Stimulated activated naive B cell treated with anti-CD40 and anti-IgM and Interleukin-4, amounts not matched to agents 10 μg/mL and 1 μg/mL and 100 μg/mL, for 72 hours (primary cell): ENCODE data around the gene ST8SIA5.

Source experiments
- ATAC-seq, 2 donors: fragments of 150-1000 bp; cut with Tn5 transposase; replicated peaks; 2 replicates each; pipeline ENCODE4 v1.10.0; 2021; ENCODE audit warnings: moderate library complexity in 1 of 2
- DNase-seq: peaks from one replicate; pipeline ENCODE4 v3.0.0; 2021
- H3K27ac Mint-ChIP-seq: one replicate; pipeline ENCODE4 v1.8.0; 2022; ENCODE audit warnings: mild to moderate bottlenecking, mixed read lengths
- H3K27me3 Mint-ChIP-seq, 2 donors: one replicate each; pipeline ENCODE4 v1.8.0; 2022; ENCODE audit warnings: mixed read lengths in 2 of 2
- H3K36me3 Mint-ChIP-seq, 2 donors: one replicate each; pipeline ENCODE4 v1.8.0; 2022; ENCODE audit warnings: mixed read lengths in 2 of 2, mild to moderate bottlenecking in 1 of 2
- H3K4me1 Mint-ChIP-seq, 2 donors: one replicate each; pipeline ENCODE4 v1.8.0; 2022; ENCODE audit warnings: mixed read lengths in 2 of 2, mild to moderate bottlenecking in 1 of 2
- H3K4me3 Mint-ChIP-seq, 2 donors: one replicate each; pipeline ENCODE4 v1.8.0; 2022; ENCODE audit warnings: mild to moderate bottlenecking in 2 of 2, mixed read lengths in 2 of 2, moderate library complexity in 1 of 2
- H3K9me3 Mint-ChIP-seq, 2 donors: one replicate each; pipeline ENCODE4 v1.8.0; 2022; ENCODE audit warnings: mixed read lengths in 2 of 2, mild to moderate bottlenecking in 1 of 2

Gene ST8SIA5

DNA sequence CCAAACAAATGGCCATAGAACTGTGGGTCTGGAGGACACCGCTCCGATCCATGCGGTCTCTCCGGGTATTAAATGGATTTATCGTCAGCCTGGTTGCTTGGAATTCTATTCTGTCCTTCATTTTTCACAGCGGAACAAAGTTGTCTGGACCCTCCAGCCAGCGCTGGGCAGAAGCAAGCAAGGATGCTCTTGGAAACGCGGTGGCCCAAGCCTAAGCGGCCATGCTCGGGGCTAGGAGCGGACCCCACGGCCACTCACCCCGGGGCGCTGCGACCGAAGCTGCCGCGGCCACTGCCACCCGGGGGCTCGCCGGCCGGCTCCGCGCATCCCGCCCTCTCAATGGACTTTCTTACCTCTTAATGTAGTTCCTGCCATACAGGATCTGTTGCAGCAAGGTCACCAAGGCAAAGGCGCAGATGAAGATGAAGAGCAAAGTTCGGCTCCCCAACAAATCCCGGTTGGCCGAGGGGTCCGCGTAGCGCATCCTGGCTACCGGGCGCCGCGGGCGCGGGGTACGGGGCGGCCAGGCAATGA lies 761 bp downstream of the ST8SIA5 start:
- ATAC-seq (no peak), DNase-seq (no peak)
- Mint-ChIP-seq H3K9me3 (no peaks in the 10 kb centered on the region), H3K27ac (no peak overlapping the region), H3K36me3 (no peaks in the 10 kb centered on the region), H3K27me3 (peaks cover 44 to 54% of the 10 kb centered on the region in 2 donors), H3K4me1 (peaks cover 21 to 36% of the 10 kb centered on the region in 2 donors), H3K4me3 (peak overlapping the region; percentile 66)

DNA sequence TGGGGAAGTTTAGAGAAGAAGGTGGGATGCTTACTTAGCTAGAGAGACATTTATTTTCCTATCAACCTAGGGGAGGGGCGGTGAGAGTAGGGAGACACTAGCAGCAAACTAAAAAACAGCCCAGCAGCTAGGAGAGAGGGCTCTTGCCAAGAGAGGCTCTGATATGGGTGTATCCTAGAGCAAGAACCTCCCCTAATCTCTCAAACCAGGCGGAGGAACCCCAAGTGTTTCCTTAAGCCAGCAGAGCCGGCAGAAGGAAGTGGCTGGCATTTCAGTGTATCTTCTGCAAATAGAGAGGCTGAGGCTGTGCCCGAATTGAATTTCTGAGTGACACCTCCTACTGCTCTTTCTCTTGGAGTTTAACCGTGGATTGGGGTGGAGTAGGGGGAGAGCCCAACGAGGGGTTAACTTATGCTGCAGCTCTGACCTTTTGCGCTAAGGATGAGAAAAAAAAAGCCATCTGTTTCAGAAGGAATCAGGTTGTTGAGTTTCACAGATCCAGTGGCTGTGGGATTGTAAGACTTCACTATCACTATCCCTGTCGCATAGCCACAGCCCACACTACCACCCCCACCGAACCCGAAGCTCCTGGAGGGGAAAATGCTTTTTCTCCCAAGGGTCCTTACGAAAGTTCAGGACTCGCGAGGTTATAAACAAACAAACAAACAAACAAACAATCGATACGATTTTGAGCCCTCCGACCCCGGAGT lies 1.4 kb downstream of the ST8SIA5 start:
- Mint-ChIP-seq H3K27me3 (peaks cover 45 to 54% of the 10 kb centered on the region in 2 donors), H3K9me3 (no peaks in the 10 kb centered on the region), H3K36me3 (no peaks in the 10 kb centered on the region), H3K4me1 (peaks cover 21 to 36% of the 10 kb centered on the region in 2 donors), H3K4me3 (peak overlapping the region; percentile 36 to 66), H3K27ac (no peak overlapping the region)
- DNase-seq: no peak
- ATAC-seq: peak in 1 of 2 donors; percentile 20

DNA sequence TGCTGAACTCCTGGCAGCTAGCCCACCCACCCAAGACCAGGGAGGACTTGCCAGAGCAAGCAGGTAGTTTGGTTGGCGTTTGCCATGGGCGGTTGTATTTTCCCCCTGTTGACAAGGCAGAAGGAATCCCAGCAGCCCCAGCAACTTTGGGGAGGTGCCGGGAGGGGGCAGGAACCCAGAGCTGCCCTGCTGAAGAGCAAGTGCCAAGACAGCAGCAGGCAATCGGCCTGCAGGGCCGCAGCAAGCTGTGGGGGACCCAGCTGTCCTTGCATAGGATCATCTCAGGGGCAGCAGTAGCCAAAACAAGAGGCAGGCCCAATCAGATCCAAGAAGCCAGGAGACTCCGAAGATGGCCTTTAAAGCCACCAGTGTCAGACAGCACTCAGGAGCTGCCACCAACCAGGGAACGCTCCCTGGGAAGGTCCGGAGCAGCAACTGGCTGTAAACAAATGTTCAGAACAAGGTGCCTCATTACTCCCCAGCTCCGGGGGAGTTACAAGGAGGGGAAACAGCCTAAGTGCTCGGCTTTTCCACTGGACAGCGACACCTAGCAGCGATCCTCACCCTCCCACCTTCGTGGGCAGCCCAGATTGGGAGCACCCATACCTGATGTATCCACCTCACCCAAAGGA lies 2.1 kb downstream of the ST8SIA5 start:
- H3K27ac Mint-ChIP-seq: no peak overlapping the region
- peaks cover 45 to 51% of the 10 kb centered on the region in 2 donors for H3K27me3 Mint-ChIP-seq
- no peaks in the 10 kb centered on the region for H3K36me3 Mint-ChIP-seq
- peak overlapping the region in 1 of 2 donors; percentile 6 for H3K4me3 Mint-ChIP-seq
- ATAC-seq (no peak), DNase-seq (no peak)
- no peaks in the 10 kb centered on the region for H3K9me3 Mint-ChIP-seq
- peaks cover 21 to 36% of the 10 kb centered on the region in 2 donors for H3K4me1 Mint-ChIP-seq

DNA sequence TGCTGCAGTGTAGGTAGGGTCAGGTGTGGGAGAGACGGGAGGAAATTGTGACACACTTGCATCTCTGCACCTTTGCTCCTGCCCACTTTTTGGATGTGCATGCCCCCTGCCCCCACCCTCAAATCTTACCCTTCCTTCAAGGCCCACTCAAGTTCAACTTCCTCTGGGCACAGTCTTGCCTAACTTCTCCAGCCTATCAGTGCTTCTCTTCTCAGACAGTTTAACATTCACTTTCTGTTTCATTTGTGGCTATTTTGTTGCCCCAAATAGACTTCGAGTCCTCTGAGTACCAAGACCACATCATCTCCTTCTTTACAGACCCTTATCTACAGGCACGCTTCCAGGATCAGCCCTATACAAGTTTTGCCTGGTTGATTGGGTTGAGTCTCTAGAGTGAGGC lies 2.7 kb downstream of the ST8SIA5 start:
- Mint-ChIP-seq H3K9me3 (no peaks in the 10 kb centered on the region), H3K4me1 (peaks cover 21 to 36% of the 10 kb centered on the region in 2 donors), H3K36me3 (no peaks in the 10 kb centered on the region), H3K27ac (no peak overlapping the region), H3K4me3 (no peak overlapping the region), H3K27me3 (peaks cover 39 to 47% of the 10 kb centered on the region in 2 donors)
- DNase-seq (no peak), ATAC-seq (peak; percentile 24 to 33)

DNA sequence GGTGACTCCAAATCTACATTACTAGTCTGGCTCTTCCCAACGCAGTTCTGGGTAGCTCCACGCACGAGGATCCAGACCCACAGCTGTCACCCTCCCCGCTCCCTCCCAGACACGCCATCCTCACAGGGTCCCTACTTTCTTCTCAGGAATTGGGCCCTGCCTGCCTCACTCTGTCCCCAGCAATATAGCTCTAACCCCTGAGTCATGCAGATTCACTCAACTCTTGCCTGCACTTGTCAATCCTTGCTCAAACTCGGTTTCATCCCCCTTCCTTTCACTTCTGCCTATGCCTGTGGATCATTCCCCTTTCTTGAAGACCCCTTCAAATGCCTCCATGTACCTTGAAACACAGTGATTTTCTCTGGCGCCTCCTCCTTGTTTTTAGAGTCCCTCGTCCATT lies 5.0 kb downstream of the ST8SIA5 start:
- no peaks in the 10 kb centered on the region for H3K9me3 Mint-ChIP-seq
- no peak overlapping the region for H3K27ac Mint-ChIP-seq
- peaks cover 22 to 27% of the 10 kb centered on the region in 2 donors for H3K27me3 Mint-ChIP-seq
- ATAC-seq: no peak
- no peak overlapping the region for H3K4me3 Mint-ChIP-seq
- H3K36me3 Mint-ChIP-seq: no peaks in the 10 kb centered on the region
- DNase-seq: no peak
- H3K4me1 Mint-ChIP-seq: peaks cover 14 to 23% of the 10 kb centered on the region in 2 donors

DNA sequence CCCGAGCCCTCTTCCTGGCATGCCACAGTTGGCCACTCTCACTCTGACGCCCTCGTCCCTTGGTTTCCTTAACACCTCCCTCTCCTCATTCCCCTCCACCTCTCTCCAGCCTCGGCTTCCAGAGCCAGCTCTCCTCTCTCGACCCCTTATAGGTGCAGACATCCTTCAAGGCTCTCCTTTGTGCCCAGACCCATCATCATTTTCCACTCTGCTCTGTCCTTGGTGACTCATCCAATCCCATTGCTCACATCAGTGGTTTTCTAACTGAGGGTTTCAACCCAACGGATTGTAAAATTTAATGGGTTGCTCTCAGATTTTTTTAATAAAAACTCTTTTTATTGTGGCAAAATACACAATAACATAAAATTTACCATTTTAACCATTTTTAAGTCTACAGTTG lies 6.2 kb downstream of the ST8SIA5 start:
- Mint-ChIP-seq H3K4me1 (peaks cover 10 to 16% of the 10 kb centered on the region in 2 donors), H3K9me3 (peaks cover 0 to 6% of the 10 kb centered on the region in 2 donors), H3K27ac (no peak overlapping the region), H3K4me3 (no peak overlapping the region), H3K27me3 (peaks cover 23% of the 10 kb centered on the region in 2 donors), H3K36me3 (no peaks in the 10 kb centered on the region)
- DNase-seq (no peak), ATAC-seq (no peak)

DNA sequence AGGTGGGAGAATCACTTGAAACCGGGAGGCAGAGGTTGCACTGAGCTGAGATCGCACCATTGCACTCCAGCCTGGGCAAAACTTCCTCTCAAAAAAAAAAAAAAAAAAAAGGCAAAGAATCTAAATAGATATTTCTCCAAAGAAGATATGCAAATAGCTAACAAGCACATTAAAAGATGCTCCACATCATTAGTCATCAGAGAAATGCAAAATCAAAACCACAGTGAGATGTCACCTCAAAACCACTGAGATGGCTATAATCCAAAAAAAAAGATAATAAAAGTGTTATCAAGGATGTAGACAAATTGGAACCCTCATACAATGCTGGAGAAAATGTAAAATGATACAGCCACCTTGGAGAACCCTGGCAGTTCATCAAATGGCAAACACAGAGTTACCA lies 8.4 kb downstream of the ST8SIA5 start:
- Mint-ChIP-seq H3K27ac (no peak overlapping the region), H3K9me3 (peaks cover 0 to 7% of the 10 kb centered on the region in 2 donors), H3K4me1 (no peaks in the 10 kb centered on the region), H3K27me3 (peaks cover 30 to 39% of the 10 kb centered on the region in 2 donors), H3K4me3 (no peak overlapping the region), H3K36me3 (no peaks in the 10 kb centered on the region)
- ATAC-seq: no peak
- DNase-seq: no peak

DNA sequence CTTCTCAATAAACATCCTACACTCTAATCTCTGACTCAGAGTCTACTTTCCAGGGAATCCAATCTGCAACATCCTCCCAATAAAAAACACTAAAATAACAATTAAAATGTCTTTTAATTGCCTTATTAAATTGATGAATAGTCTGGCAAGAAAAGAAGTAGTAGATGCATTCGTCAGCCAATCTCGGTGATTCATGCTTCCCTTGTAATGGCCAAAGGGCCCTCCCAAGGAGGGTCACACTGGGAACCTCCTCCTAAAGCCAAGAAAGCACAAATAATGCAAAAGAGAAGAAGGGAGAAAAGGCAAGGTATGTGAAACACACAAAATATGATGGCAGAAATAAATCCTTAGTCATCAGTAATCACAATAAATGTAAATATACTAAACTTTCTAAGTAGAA lies 16.8 kb downstream of the ST8SIA5 start:
- H3K9me3 Mint-ChIP-seq: peaks cover 3 to 6% of the 10 kb centered on the region in 2 donors
- peaks cover 47 to 63% of the 10 kb centered on the region in 2 donors for H3K27me3 Mint-ChIP-seq
- H3K27ac Mint-ChIP-seq: no peak overlapping the region
- H3K4me3 Mint-ChIP-seq: no peak overlapping the region
- ATAC-seq (no peak), DNase-seq (no peak)
- no peaks in the 10 kb centered on the region for H3K4me1 Mint-ChIP-seq
- peaks cover 0 to 6% of the 10 kb centered on the region in 2 donors for H3K36me3 Mint-ChIP-seq

DNA sequence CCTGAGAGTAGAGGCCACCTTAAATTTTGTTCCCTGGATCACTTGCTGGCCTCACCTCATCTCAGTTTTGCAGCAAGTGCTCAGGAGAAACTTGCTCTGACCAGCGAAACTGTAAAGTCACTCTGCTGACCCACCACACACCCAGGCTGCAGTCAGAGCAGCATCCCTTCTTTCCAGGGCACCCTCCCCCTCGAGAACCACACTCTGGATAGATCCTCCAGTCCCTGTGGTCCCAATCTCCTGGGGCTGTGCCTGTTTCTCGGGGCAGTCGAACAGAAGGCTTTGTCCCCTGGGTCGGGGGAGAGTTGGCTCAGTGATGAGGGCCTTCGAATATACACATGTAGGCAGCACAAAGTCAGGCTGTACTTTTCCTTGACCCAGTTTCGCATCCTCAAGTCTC lies 18.4 kb downstream of the ST8SIA5 start:
- H3K9me3 Mint-ChIP-seq: peaks cover 2 to 6% of the 10 kb centered on the region in 2 donors
- no peak overlapping the region for H3K4me3 Mint-ChIP-seq
- peaks cover 0 to 6% of the 10 kb centered on the region in 2 donors for H3K36me3 Mint-ChIP-seq
- no peaks in the 10 kb centered on the region for H3K4me1 Mint-ChIP-seq
- H3K27ac Mint-ChIP-seq: no peak overlapping the region
- peaks cover 39 to 54% of the 10 kb centered on the region in 2 donors for H3K27me3 Mint-ChIP-seq
- DNase-seq (no peak), ATAC-seq (no peak)

DNA sequence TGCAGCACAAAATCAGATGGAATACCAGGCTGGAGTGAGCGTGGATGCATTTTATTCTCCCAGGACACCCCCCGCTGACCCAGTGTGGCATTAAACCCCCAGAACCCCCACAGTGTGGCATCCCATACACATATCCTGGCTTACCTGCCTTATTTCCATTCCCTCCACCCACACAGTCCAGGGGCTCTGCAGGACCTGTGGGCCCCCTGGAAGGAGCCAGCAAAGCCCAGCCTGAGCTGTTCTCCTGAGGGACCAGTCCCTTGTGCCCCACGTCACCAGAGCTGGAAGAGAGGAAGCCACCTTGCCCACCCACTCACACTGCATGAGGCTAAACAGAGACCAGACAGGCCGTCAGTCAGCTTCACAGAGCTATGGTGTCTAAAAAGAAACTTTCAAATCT lies 20.1 kb downstream of the ST8SIA5 start:
- H3K36me3 Mint-ChIP-seq: peaks cover 0 to 6% of the 10 kb centered on the region in 2 donors
- no peak overlapping the region for H3K27ac Mint-ChIP-seq
- H3K27me3 Mint-ChIP-seq: peaks cover 39 to 47% of the 10 kb centered on the region in 2 donors
- no peak overlapping the region for H3K4me3 Mint-ChIP-seq
- ATAC-seq (no peak), DNase-seq (no peak)
- no peaks in the 10 kb centered on the region for H3K4me1 Mint-ChIP-seq
- peaks cover 2 to 6% of the 10 kb centered on the region in 2 donors for H3K9me3 Mint-ChIP-seq

DNA sequence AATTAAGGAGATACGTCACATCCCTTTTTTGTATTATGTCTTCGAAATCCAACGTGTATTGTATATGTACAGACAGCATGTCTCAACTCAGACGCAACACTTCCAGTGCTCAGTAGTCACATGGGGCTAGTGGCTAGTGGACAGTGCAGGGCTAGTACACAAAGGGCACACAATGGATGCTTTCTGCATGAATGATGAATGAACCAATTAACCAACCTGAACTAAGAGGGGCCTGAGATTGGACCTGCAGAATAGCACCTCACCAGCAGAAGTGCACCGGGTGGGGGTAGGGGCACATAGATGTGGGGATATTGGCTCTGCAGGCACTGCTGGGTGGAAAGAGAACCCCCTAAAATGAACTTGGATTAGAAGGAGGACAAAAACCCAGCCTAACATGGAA lies 20.7 kb downstream of the ST8SIA5 start:
- no peak overlapping the region for H3K4me3 Mint-ChIP-seq
- H3K27me3 Mint-ChIP-seq: peaks cover 39 to 47% of the 10 kb centered on the region in 2 donors
- ATAC-seq (no peak), DNase-seq (no peak)
- no peak overlapping the region for H3K27ac Mint-ChIP-seq
- no peaks in the 10 kb centered on the region for H3K4me1 Mint-ChIP-seq
- H3K36me3 Mint-ChIP-seq: peaks cover 0 to 9% of the 10 kb centered on the region in 2 donors
- peaks cover 7 to 11% of the 10 kb centered on the region in 2 donors for H3K9me3 Mint-ChIP-seq

DNA sequence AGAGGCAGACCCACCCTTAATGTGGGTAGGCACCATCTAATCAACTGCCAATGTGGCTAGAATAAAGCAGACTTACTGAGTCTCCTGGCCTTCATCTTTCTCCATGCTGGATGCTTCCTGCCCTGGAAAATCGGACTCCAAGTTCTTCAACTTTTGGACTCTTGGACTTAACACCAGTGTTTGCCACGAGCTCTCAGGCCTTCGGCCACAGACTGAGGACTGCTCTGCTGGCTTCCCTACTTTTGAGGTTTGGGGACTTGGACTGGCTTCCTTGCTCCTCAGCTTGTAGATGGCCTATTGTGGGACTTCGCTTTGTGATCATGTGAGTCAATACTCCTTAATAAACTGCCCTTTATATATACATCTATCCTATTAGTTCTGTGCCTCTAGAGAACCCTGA lies 21.9 kb downstream of the ST8SIA5 start:
- no peak overlapping the region for H3K27ac Mint-ChIP-seq
- peaks cover 36 to 45% of the 10 kb centered on the region in 2 donors for H3K27me3 Mint-ChIP-seq
- no peaks in the 10 kb centered on the region for H3K4me1 Mint-ChIP-seq
- H3K36me3 Mint-ChIP-seq: peaks cover 0 to 9% of the 10 kb centered on the region in 2 donors
- no peak for DNase-seq
- no peak overlapping the region for H3K4me3 Mint-ChIP-seq
- peaks cover 11 to 14% of the 10 kb centered on the region in 2 donors for H3K9me3 Mint-ChIP-seq
- ATAC-seq: no peak

DNA sequence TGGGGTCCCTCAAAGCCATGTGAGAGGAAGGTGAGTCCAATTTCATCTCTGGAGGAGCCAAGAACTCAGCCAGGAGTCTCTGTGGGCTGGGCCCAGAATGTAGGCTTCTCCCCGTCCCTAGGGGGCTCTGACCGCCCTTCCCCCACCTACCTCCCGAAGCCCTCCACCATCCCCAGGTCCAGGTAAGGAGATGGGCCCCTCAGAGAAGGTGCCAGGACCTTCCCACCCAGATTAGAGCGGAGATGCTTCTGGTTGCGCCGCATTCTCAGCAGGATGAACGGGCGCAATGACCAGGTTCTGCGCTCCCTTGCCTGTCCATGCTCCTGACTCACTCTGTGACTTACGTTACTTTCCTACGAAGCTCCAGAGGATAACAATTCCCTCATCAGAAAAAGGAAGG lies 23.0 kb downstream of the ST8SIA5 start:
- Mint-ChIP-seq H3K9me3 (peaks cover 16 to 21% of the 10 kb centered on the region in 2 donors), H3K27me3 (peaks cover 30 to 34% of the 10 kb centered on the region in 2 donors), H3K27ac (no peak overlapping the region), H3K4me3 (no peak overlapping the region), H3K4me1 (no peaks in the 10 kb centered on the region), H3K36me3 (peaks cover 0 to 7% of the 10 kb centered on the region in 2 donors)
- no peak for DNase-seq
- no peak for ATAC-seq

DNA sequence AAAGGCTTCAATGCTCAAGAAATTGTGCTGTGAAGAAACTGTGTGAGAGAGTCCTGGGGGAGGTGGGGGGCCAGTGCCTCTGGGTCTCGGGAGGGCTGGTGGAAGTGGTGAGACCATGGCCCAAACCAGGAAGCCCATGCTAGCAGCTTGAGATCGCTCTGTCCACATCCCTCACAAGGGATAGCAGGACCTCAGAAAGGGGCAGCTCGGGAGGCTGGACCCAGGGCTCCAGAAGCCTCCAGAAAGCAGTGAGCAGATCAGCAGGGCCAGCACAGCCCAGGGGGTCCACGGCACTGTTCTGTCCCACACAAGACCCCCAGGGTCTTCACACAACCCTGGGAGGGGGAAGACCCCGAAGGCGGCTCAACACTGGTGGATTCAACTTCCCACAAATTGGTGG lies 24.1 kb downstream of the ST8SIA5 start:
- peaks cover 21 to 23% of the 10 kb centered on the region in 2 donors for H3K27me3 Mint-ChIP-seq
- no peak overlapping the region for H3K27ac Mint-ChIP-seq
- DNase-seq (no peak), ATAC-seq (no peak)
- peaks cover 0 to 3% of the 10 kb centered on the region in 2 donors for H3K36me3 Mint-ChIP-seq
- no peak overlapping the region for H3K4me3 Mint-ChIP-seq
- peaks cover 16 to 22% of the 10 kb centered on the region in 2 donors for H3K9me3 Mint-ChIP-seq
- H3K4me1 Mint-ChIP-seq: no peaks in the 10 kb centered on the region

DNA sequence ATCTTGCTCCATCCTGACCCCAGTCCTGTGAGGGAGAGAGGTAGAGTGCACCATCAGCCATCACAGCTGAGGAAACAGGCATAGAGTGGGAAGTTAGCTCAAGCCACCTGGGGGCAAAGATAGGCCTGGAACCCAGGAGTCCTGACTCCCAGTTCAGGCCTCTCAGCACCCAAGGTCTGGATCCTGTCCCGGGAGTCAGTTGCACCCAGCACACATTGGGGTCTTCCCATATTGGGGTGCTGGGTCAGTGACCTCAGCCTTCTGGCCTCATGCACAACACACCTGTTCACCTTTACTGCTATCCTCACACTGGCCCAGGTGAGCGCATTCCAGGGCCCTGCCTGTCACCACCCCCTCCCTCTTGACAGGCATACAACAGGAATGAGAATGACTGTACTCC lies 24.7 kb downstream of the ST8SIA5 start:
- H3K27me3 Mint-ChIP-seq: peaks cover 19% of the 10 kb centered on the region in 2 donors
- DNase-seq (no peak), ATAC-seq (no peak)
- no peak overlapping the region for H3K27ac Mint-ChIP-seq
- no peaks in the 10 kb centered on the region for H3K4me1 Mint-ChIP-seq
- peaks cover 0 to 3% of the 10 kb centered on the region in 2 donors for H3K36me3 Mint-ChIP-seq
- no peak overlapping the region for H3K4me3 Mint-ChIP-seq
- H3K9me3 Mint-ChIP-seq: peaks cover 16 to 22% of the 10 kb centered on the region in 2 donors
